ENCODE data around the gene GALNT3.

DNA sequence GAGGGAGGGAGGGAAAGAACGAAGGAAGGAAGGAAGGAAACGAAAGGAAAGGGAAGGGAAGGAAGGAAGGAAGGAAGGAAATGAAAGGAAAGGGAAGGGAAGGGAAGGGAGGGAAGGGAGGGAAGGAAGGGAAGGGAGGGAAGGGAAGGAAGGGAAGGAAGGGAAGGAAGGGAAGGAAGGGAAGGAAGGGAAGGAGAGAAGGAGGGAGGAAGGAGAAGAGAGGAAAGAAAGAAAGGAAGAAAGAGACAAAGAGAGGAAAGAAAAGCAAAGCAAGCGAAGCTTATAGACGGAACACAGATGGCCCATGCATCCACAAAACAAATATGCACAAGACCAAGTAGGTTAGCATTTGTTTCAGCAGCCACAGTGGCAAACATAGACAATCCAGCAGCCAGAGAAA lies 20.4 kb upstream of the GALNT3 start:
- TF ChIP-seq POLR2A (IDR thresholded peaks at IDR 0.05) = no peak
- TF ChIP-seq CTCF (IDR thresholded peaks at IDR 0.05) = no peak
